ENCODE data around the gene GMPPA. TPM values are rescaled to one million over a fixed set of nuclear protein-coding genes. Genes with fewer than 3 reads are reported as not detected.

GMPPA gene
- 10 to 100 TPM; 15.7 to 33.4 (median 29.7) TPM for total RNA-seq

GRCh38 chr2:219498280-219499057 lies at the start of gene GMPPA:
TSS of gene GMPPA (plus strand) at chr2:219498891. CDS start at chr2:219499976, 1,085 bp downstream.
- Histone ChIP-seq H3K27ac (peak within 1 kb of the TSS; percentile 87 to 93), H3K9me3 (no peaks in the 10 kb centered on the region), H3K27me3 (no peaks in the 10 kb centered on the region), H3K4me3 (peak within 1 kb of the TSS; percentile 58 to 73 (median 64)), H3K4me1 (peaks cover 0 to 6% of the 10 kb centered on the region in 2 donors), H3K36me3 (no peaks in the 10 kb centered on the region)
- DNase-seq (ENCODE audit: low spot score in 2 of 2), result peak; percentile 93 to 97
- intact Hi-C loops (cut with DNase I; ENCODE audit: low total_unique reads), result no loop called here
- TF ChIP-seq POLR2AphosphoS5 (IDR thresholded peaks at IDR 0.05), result peak; percentile 78 to 97 (median 96)
- peak; percentile 73 for TF ChIP-seq POLR2A (IDR thresholded peaks at IDR 0.05)
- TF ChIP-seq, protein P1, sequence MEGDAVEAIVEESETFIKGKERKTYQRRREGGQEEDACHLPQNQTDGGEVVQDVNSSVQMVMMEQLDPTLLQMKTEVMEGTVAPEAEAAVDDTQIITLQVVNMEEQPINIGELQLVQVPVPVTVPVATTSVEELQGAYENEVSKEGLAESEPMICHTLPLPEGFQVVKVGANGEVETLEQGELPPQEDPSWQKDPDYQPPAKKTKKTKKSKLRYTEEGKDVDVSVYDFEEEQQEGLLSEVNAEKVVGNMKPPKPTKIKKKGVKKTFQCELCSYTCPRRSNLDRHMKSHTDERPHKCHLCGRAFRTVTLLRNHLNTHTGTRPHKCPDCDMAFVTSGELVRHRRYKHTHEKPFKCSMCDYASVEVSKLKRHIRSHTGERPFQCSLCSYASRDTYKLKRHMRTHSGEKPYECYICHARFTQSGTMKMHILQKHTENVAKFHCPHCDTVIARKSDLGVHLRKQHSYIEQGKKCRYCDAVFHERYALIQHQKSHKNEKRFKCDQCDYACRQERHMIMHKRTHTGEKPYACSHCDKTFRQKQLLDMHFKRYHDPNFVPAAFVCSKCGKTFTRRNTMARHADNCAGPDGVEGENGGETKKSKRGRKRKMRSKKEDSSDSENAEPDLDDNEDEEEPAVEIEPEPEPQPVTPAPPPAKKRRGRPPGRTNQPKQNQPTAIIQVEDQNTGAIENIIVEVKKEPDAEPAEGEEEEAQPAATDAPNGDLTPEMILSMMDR (IDR thresholded peaks at IDR 0.05), result no peak

- peaks cover 0 to 9% of the 10 kb centered on the region in 2 donors for H3K4me1 ChIP-seq
- intact Hi-C loops (cut with DNase I; ENCODE audit: low total_unique reads), result no loop called here
- DNase-seq (ENCODE audit: low spot score in 2 of 2), result no peak
- no peak overlapping the region for H3K4me3 ChIP-seq
- no peak overlapping the region for H3K27ac ChIP-seq
- TF ChIP-seq, protein P1 (IDR thresholded peaks at IDR 0.05), result no peak
- H3K9me3 ChIP-seq, result no peaks in the 10 kb centered on the region
- H3K27me3 ChIP-seq, result no peaks in the 10 kb centered on the region
- H3K36me3 ChIP-seq, result no peaks in the 10 kb centered on the region
Observed at GRCh38 chr2:219449609-219450008, 49.1 kb upstream of the GMPPA start.

DNA sequence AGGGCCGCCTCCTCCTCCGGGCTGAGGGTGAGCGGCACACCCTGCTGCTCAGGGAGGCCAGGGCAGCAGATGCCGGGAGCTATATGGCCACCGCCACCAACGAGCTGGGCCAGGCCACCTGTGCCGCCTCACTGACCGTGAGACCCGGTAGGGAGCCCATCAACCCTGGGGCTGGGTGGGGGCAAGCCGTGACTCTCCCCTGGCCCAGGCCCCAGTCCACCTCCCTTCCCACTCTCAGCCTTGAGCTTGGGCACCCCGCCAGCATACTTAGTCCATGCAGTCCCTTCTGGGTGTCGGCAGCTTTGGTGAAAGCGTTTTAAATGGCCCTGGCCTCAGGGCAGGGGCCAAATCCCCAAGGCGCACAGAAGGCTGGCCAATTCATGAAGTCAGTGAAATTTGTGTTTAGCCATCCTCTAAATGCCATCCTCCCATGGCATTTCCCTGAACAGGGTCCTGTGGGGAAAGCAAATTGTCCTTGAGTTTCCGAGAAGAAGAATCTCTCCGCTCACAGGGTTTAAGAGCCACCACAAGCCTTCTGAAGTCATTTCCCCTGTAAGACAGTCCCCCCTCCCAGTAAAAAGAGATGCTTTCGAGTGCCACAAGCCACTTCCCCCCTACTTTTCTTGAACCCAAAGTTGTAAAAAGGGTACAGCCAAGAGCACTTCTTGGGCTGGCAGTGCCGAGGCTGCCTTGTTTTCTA lies 46.9 kb upstream of the GMPPA start:
- peak overlapping the region; percentile 90 to 91 for H3K27ac ChIP-seq
- H3K27me3 ChIP-seq, result no peaks in the 10 kb centered on the region
- intact Hi-C loops (cut with DNase I; ENCODE audit: low total_unique reads), result no loop called here
- TF ChIP-seq POLR2A (IDR thresholded peaks at IDR 0.05) (no peak), POLR2AphosphoS5 (IDR thresholded peaks at IDR 0.05) (no peak)
- TF ChIP-seq, protein P1 (IDR thresholded peaks at IDR 0.05), result no peak
- DNase-seq (ENCODE audit: low spot score in 2 of 2), result no peak
- H3K4me1 ChIP-seq, result peaks cover 0 to 9% of the 10 kb centered on the region in 2 donors
- H3K4me3 ChIP-seq, result no peak overlapping the region
- H3K36me3 ChIP-seq, result no peaks in the 10 kb centered on the region
- no peaks in the 10 kb centered on the region for H3K9me3 ChIP-seq

DNA sequence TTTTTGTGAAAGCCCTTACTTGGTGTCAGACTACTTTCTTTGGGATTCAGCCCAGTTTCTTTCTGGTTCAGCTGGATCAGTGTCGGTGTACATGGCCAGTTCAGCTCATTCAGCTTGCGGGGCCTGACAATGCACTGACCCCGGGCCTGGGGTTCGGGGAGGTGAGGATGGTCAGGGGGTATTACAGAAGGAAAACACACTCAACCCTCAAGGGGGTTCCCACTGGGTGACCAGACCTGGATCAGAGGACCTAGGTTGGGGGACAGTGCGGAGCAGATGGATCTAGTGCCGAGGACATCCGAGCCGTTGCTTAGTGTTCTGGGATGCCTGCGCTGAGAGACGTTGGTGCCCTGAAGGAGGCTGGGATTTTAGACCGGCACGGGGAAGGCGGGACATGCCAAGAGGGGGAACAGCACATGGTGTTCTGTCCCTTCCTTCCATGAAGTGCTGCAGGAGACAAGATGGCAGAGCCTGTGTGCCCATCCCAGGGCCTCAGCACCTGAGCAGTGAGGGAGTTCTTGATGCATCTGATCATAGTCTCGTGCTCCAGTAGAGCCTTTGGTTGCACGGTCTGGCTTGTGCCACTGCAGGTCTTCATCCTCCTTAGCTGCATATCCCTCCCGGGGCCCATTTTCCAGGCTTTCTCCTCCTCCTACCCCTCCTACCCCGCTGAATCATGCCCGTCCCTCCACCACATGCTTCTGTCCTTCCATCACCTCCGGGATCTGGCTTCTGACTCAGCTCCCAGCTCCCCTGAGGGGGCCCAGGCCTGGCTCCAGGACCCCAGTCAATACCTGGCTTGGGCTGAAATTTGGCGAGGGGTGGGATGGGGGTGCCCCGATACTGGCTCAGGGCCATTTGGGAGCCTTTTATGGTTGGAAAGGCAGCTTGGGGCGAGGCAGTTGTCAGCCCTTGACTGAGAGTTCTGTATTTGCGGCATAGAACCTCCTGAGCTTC lies 46.1 kb upstream of the GMPPA start:
- intact Hi-C loops (cut with DNase I; ENCODE audit: low total_unique reads), result no loop called here
- Histone ChIP-seq H3K36me3 (no peaks in the 10 kb centered on the region), H3K27me3 (no peaks in the 10 kb centered on the region), H3K27ac (peak overlapping the region; percentile 90 to 91), H3K4me1 (peaks cover 0 to 9% of the 10 kb centered on the region in 2 donors), H3K9me3 (no peaks in the 10 kb centered on the region), H3K4me3 (peak overlapping the region in 1 of 3 donors; percentile 41)
- DNase-seq (ENCODE audit: low spot score in 2 of 2), result peak; percentile 75 to 91
- peak in 2 of 3 donors; percentile 10 to 46 for TF ChIP-seq POLR2AphosphoS5 (IDR thresholded peaks at IDR 0.05)
- TF ChIP-seq POLR2A (IDR thresholded peaks at IDR 0.05), result no peak
